Kidney epithelial cell (primary cell): ENCODE results near the gene BRF1. TPM values are rescaled to one million over a fixed set of nuclear protein-coding genes. Genes with fewer than 3 reads are reported as not detected.
"Not testable (repeated sequence)": the region's sequence is repeated elsewhere in the genome, so short reads cannot be mapped to it uniquely, and the experiment has no call there.

Experiments
- DNase-seq: peaks from one replicate; pipeline ENCODE4 v3.0.0-alpha.2; 2010; ENCODE audit warnings: low read depth
- H3K27me3 ChIP-seq: 2 replicates; pipeline ENCODE4 v1.6.0; 2011; ENCODE audit warnings: low read length; ENCODE audit not compliant: control insufficient read depth, insufficient read depth
- H3K36me3 ChIP-seq: 2 replicates; pipeline ENCODE4 v1.5.1; 2011; ENCODE audit warnings: low read length; ENCODE audit not compliant: control insufficient read depth, insufficient read depth
- H3K4me3 ChIP-seq: 2 replicates; pipeline ENCODE4 v1.5.1; 2011; ENCODE audit warnings: low read depth, mild to moderate bottlenecking, control low read depth, low read length
- total RNA-seq: library from RNA; depleted of rRNA; stranded (reverse); fragments of >200 nt; gene quantifications from 2 replicates; pipeline ENCODE4 v1.2.3, GENCODE V29; 2015
- TF ChIP-seq, protein P1 (sequence below): IDR thresholded peaks from 2 replicates; pipeline ENCODE4 v1.5.1; 2011; ENCODE audit warnings: mild to moderate bottlenecking, moderate library complexity, low read length, control low read depth, inconsistent platforms; ENCODE audit not compliant: insufficient read depth, poor library complexity, severe bottlenecking

BRF1 gene
- total RNA-seq, 1 donor from 2014 or later = 48.4 TPM

DNA sequence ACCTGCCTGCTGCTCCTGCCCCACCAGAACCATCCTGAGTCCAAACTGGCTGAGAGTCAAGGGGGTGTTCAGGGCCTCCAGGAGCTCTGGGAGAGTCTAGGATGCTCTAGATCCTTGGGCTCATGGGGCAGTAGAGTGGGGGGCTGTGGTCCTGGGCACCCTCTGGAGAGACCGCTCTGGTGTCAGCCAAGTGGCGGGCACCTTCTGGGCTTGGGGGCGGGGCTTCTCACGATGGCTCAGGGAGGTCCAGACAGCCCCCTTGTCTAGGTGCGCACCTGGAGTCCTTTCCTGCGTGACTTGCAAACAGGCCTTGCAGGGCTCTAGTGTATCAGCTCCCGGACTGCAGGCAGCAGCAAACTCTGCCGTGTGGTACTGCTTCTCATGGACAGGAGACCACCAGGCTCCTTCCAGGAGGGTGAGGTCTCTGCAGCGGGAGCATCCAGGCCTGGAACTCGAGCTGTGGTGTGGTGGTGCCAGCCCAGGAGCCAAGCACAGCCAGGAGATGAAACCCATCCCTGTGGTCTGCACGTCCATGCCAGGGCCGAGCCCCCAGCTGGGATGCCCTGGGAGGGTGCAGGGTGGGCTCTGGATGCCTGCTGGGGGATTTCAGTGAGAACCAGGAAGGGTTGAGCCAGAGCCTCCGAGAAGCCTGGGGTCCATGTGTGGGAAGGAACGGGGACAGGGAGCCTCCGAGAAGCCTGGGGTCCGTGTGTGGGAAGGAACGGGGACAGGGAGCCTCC is 28.8 kb upstream of the BRF1 start:
- no peak for DNase-seq
- H3K4me3 ChIP-seq = no peak overlapping the region
- no peaks in the 10 kb centered on the region for H3K36me3 ChIP-seq
- TF ChIP-seq, protein P1, sequence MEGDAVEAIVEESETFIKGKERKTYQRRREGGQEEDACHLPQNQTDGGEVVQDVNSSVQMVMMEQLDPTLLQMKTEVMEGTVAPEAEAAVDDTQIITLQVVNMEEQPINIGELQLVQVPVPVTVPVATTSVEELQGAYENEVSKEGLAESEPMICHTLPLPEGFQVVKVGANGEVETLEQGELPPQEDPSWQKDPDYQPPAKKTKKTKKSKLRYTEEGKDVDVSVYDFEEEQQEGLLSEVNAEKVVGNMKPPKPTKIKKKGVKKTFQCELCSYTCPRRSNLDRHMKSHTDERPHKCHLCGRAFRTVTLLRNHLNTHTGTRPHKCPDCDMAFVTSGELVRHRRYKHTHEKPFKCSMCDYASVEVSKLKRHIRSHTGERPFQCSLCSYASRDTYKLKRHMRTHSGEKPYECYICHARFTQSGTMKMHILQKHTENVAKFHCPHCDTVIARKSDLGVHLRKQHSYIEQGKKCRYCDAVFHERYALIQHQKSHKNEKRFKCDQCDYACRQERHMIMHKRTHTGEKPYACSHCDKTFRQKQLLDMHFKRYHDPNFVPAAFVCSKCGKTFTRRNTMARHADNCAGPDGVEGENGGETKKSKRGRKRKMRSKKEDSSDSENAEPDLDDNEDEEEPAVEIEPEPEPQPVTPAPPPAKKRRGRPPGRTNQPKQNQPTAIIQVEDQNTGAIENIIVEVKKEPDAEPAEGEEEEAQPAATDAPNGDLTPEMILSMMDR = no peak
- no peaks in the 10 kb centered on the region for H3K27me3 ChIP-seq

DNA sequence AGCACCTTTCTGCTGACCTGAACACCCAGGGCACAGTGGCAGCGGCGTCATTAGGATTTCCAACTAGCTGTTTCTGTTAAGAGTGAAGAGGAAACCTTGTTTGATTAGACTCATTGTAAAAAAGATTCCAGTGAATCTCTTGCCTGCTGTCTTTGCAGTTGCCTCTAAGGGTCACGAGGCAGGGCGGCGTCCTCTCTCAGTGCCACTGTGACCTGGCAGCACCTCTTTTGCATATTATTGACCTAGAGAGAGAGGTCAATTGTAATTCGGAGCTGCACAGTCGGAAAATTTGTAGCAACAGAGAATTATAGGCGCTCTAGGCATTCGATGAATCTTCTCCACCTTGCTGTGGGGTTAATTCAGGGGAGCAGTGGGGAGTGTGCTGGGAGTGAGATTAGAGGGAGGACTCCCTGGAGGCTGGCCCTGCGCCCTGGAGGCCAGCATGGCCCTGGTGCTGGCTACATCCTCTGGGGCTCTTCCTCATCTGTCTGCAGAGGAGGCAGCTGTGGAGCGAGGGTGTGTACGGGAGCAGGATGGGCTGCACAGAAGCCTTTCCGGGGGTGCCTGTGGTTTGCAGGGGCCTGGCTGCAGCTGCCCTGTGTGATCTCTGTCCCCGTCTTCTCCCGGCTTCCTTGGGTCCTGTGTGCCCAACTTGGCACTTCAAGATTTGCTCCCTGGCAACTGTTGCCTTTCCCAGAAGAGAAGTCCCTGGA is 28.0 kb upstream of the BRF1 start:
- no peaks in the 10 kb centered on the region for H3K27me3 ChIP-seq
- TF ChIP-seq, protein P1 = no peak
- DNase-seq = no peak

DNA sequence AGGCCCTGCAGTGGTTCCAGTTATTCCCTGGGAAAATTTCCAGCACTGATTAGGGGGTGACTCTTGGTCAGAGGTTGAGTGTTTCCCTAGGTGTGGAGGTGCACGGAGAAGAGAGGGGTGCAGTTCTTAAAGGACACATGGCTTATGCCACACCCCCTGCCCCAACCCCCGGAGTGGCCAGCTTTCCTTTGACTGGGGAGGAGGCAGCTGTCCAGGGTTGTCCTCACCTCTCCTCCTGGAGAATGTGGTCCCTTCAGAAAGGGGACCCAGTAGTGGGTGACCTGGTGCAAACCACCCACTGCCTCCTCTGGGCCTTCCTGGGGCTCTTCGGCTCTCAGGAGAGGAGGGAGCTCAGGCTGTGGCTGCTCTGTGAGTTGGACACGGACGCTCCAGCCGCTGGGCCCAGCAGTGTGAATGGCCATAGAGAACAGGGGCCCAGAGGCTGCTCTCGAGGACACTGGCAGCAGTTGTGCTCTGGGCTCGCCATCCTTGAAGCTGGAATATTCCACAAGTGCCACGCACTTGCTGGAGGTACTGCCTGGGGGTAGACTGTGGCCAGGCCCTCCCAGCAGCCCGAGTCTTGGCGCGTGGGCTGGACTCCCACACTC is 27.4 kb upstream of the BRF1 start:
- Histone ChIP-seq H3K4me3 (no peak overlapping the region), H3K27me3 (no peaks in the 10 kb centered on the region), H3K36me3 (no peaks in the 10 kb centered on the region)
- TF ChIP-seq, protein P1 = no peak
- no peak for DNase-seq

More for the DNA sequence above, 28.0 kb upstream of the BRF1 start:
- Histone ChIP-seq H3K4me3 (no peak overlapping the region), H3K36me3 (no peaks in the 10 kb centered on the region)

DNA sequence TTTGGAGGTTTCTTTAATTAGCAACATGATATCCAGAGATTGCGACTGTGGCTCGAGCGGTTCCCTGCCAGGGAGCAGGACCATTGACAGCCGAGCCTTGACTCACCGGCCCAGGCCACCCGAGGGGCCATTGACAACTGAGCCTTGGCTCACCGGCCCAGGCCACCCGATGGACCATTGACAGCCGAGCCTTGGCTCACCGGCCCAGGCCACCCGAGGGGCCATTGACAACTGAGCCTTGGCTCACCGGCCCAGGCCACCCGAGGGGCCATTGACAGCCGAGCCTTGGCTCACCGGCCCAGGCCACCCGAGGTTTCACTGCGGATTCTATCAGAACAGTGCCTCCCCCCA is 26.9 kb upstream of the BRF1 start:
- not testable (repeated sequence) for DNase-seq, H3K27me3 ChIP-seq, H3K4me3 ChIP-seq, H3K36me3 ChIP-seq

DNA sequence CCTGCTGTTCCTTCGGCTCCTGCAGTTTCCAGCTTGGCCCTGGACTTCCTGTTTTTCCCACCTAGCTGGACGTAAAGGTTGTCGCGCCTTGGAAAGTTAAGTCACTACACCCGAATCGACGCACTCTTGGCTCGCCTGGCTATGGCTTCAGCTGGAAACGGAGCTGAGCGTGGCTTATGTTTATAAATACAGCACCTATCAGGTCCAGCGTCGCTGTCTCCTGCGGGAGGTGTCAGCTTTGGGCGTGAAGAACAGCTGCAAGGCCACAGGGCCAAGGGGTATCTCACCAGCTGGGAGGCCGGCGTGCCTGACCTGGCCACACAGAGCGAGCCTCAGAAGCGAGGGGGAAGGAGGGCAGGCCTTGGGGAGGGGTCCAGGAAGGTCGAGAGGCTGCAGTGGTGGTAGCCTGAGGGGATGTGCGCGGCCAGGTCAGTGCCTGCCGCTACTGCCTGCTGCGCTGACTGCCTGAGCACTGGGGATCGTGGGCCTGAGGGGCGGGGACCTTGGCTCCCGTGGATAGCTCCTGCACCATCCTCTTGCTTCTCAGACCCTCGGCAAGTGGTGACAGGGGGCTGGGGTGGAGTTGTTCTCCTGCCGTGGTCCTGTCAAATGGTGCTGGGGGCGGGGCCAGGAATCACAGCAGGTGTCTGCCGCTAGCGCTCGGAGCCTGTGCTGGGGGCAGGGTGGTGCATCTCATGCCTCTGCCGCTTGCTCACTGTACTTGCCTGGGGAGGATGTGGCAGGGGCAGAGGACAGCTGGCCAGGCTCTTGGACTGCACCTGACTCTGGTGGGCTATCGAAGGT is 26.3 kb upstream of the BRF1 start:
- DNase-seq = no peak
- no peaks in the 10 kb centered on the region for H3K36me3 ChIP-seq
- no peaks in the 10 kb centered on the region for H3K27me3 ChIP-seq
- TF ChIP-seq, protein P1 = no peak
- H3K4me3 ChIP-seq = no peak overlapping the region

DNA sequence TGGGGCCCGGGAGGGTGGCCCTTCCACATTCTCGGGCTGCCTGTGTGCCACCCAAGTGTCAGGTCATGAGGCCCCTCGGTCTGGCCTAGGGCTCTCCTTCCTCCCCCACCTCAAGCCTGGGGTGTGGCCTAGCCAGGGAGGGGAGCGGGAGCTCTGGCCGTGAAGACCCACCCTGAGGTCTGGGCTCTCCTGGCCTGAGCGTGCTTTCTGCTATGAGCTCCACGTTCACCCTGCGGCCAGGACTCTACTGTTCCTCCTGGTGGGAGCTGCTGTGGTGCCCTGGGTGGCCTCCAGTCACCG is 25.7 kb upstream of the BRF1 start:
- TF ChIP-seq, protein P1 = no peak
- DNase-seq = no peak
- H3K36me3 ChIP-seq = no peaks in the 10 kb centered on the region
- no peak overlapping the region for H3K4me3 ChIP-seq
- no peaks in the 10 kb centered on the region for H3K27me3 ChIP-seq
